ENCODE data around the gene THAP7. TPM values are rescaled to one million over a fixed set of nuclear protein-coding genes. Genes with fewer than 3 reads are reported as not detected.

Gene THAP7
- total RNA-seq, 4 donors from 2014 or later, result 46.9 to 71.8 (median 49.3) TPM

GRCh38 chr22:21022507-21022906 is 20.6 kb upstream of the THAP7 start:
- Histone ChIP-seq H3K27me3 (no peaks in the 10 kb centered on the region), H3K4me1 (no peaks in the 10 kb centered on the region), H3K36me3 (no peaks in the 10 kb centered on the region), H3K9me3 (no peaks in the 10 kb centered on the region), H3K4me3 (no peak overlapping the region), H3K27ac (no peak overlapping the region)
- TF ChIP-seq, protein P1, sequence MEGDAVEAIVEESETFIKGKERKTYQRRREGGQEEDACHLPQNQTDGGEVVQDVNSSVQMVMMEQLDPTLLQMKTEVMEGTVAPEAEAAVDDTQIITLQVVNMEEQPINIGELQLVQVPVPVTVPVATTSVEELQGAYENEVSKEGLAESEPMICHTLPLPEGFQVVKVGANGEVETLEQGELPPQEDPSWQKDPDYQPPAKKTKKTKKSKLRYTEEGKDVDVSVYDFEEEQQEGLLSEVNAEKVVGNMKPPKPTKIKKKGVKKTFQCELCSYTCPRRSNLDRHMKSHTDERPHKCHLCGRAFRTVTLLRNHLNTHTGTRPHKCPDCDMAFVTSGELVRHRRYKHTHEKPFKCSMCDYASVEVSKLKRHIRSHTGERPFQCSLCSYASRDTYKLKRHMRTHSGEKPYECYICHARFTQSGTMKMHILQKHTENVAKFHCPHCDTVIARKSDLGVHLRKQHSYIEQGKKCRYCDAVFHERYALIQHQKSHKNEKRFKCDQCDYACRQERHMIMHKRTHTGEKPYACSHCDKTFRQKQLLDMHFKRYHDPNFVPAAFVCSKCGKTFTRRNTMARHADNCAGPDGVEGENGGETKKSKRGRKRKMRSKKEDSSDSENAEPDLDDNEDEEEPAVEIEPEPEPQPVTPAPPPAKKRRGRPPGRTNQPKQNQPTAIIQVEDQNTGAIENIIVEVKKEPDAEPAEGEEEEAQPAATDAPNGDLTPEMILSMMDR (IDR thresholded peaks at IDR 0.05), result no peak
- no peak for TF ChIP-seq EP300 (IDR thresholded peaks at IDR 0.05)
- no peak for TF ChIP-seq POLR2A (IDR thresholded peaks at IDR 0.05)
- DNase-seq (ENCODE audit: low spot score in 2 of 2), result no peak
- 61 to 67% methylated on average over 7 to 9 of the region's 10 CpGs for WGBS, 2 donors

DNA sequence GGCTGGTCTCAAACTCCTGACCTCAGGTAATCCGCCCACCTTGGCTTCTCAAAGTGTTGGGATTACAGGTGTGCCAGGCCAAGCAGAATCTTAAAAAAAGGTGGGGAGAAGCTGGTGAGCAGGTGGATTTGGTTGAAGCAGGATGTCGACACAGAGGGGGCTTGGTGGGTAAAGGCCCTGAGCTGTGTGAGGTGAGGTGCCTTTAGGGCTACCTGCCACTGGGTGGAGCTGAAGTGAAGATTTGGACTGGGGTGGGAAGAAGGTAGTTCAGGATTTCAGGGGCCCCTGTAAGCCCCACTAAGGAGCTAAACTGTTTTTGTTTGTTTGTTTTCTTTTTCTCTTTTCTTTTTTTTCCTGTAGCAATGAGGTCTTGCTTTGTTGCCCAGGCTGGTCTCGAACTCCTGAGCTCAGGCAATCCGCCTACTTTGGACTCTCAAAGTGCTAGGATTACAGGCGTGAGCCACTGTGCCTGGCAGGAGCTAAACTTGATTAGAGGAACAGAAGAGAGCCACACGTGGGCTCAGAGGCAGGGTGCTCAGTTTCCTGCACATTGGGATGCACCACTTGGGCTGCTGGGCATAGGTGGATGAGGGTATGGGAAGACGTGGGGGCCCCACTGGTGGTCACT is 19.0 kb upstream of the THAP7 start:
- H3K27me3 ChIP-seq, result no peaks in the 10 kb centered on the region
- H3K36me3 ChIP-seq, result no peaks in the 10 kb centered on the region
- WGBS, 2 donors, result 66 to 68% methylated on average over 7 of the region's 7 CpGs
- no peaks in the 10 kb centered on the region for H3K9me3 ChIP-seq
- no peak overlapping the region for H3K27ac ChIP-seq
- DNase-seq (ENCODE audit: low spot score in 2 of 2), result no peak
- peaks cover 0 to 3% (median 1%) of the 10 kb centered on the region in 4 donors for H3K4me1 ChIP-seq
- no peak overlapping the region for H3K4me3 ChIP-seq
- TF ChIP-seq, protein P1 (IDR thresholded peaks at IDR 0.05), result no peak
- TF ChIP-seq EP300 (IDR thresholded peaks at IDR 0.05) (no peak), POLR2A (IDR thresholded peaks at IDR 0.05) (no peak)

DNA sequence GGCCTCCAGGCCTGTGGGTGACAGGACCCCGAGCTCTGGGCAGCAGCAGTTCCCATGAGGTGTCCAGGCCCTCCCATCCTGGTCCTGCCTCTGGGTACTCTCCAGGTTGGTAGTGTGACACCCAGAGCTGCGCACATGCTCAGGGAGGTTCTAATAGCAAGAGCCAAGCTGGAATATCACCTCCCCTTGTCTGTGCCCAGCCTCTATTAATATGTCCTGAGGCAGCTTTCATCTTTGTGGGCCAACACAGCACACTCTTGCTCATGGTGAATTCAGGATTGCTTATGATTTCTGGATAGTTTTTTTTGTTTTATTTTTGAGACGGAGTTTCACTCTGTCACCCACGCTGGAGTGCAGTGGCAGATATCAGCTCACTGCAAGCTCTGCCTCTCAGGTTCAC is 16.4 kb upstream of the THAP7 start:
- no peaks in the 10 kb centered on the region for H3K27me3 ChIP-seq
- WGBS, 2 donors, result 93% methylated on average over 4 of the region's 4 CpGs
- no peak for DNase-seq (ENCODE audit: low spot score in 2 of 2)
- no peaks in the 10 kb centered on the region for H3K9me3 ChIP-seq
- TF ChIP-seq POLR2A (IDR thresholded peaks at IDR 0.05) (no peak), EP300 (IDR thresholded peaks at IDR 0.05) (no peak)
- TF ChIP-seq, protein P1 (IDR thresholded peaks at IDR 0.05), result no peak
- no peak overlapping the region for H3K27ac ChIP-seq
- peaks cover 0 to 26% (median 21%) of the 10 kb centered on the region in 4 donors for H3K4me1 ChIP-seq
- H3K4me3 ChIP-seq, result no peak overlapping the region
- H3K36me3 ChIP-seq, result no peaks in the 10 kb centered on the region

GRCh38 chr22:21016644-21017420 is 14.9 kb upstream of the THAP7 start:
- Histone ChIP-seq H3K4me1 (peaks cover 0 to 26% (median 21%) of the 10 kb centered on the region in 4 donors), H3K27ac (no peak overlapping the region)
- WGBS, 2 donors, result 87 to 88% methylated on average over 13 of the region's 13 CpGs

More at GRCh38 chr22:21016644-21017420, 14.9 kb upstream of the THAP7 start:
- no peak for TF ChIP-seq EP300 (IDR thresholded peaks at IDR 0.05)
- TF ChIP-seq, protein P1 (IDR thresholded peaks at IDR 0.05), result no peak
- no peak for TF ChIP-seq POLR2A (IDR thresholded peaks at IDR 0.05)
- H3K27me3 ChIP-seq, result no peaks in the 10 kb centered on the region
- DNase-seq (ENCODE audit: low spot score in 2 of 2), result no peak
- H3K4me3 ChIP-seq, result no peak overlapping the region
- H3K36me3 ChIP-seq, result no peaks in the 10 kb centered on the region
- H3K9me3 ChIP-seq, result no peaks in the 10 kb centered on the region

Data from tibial nerve (tissue), 4 donors.